ENCODE measurements around the gene CUEDC1. TPM values are rescaled to one million over a fixed set of nuclear protein-coding genes. Genes with fewer than 3 reads are reported as not detected.

Gene CUEDC1
- polyA plus RNA-seq, 1 experiment: 48.5 TPM

DNA sequence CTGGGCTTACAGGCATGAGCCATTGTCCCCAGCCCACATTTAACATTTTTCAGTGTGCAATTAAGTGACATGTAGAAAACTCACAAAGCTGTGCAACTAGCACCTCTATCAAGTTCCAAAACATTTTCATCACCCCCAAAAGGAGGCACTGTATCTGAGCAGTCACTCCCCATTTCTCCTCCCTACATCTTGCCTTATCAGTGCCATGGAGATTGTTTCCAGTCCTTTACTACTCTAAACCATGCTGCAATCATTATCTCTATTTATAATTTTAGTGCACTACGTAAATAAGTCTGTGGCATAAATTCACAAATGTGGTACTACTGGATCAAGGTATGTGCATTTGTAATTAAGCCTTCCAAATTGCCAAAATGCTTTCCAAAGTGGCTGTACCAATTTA is 112.9 kb downstream of the CUEDC1 start:
- peaks cover 7% of the 10 kb centered on the region for H3K36me3 ChIP-seq (ENCODE audit: control insufficient read depth, insufficient read depth, low read length)
- no peak for DNase-seq (ENCODE audit: low read depth)
- ChIA-PET POLR2A (no interaction called here), CTCF (interaction anchor here (5.6 kb wide), 1 partner anchor 9 kb away, joined by 42 read pairs; no protein-coding TSS in a partner anchor)
- H3K4me3 ChIP-seq (ENCODE audit: low read depth, low read length): no peak overlapping the region
- TF ChIP-seq CTCF (IDR thresholded peaks at IDR 0.05; ENCODE audit: insufficient read depth, low read depth, low read length): no peak
- no peaks in the 10 kb centered on the region for H3K27me3 ChIP-seq (ENCODE audit: control insufficient read depth, insufficient read depth, low read length)

DNA sequence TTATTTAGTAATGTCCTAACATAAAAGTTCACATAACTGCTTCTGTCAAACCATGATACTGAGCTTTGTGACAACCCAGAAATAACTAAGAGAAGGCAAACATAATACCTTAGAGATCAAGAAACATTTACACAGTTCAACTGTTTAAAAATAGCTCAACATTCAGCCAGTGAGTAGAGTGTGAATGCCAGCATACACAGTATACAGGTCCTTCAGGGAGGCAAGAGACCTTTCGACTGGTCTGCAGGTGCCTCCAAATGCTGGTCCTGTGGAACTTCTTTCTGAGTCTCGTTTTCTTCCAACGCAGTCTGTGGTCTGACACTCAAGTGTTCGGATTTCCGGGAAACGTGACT is 115.7 kb downstream of the CUEDC1 start:
- Histone ChIP-seq H3K4me3 (ENCODE audit: low read depth, low read length) (no peak overlapping the region), H3K36me3 (ENCODE audit: control insufficient read depth, insufficient read depth, low read length) (peaks cover 6% of the 10 kb centered on the region), H3K27me3 (ENCODE audit: control insufficient read depth, insufficient read depth, low read length) (no peaks in the 10 kb centered on the region)
- ChIA-PET CTCF (interaction anchor here (0.8 kb wide), 1 partner anchor 596 kb away, joined by 4 read pairs; no protein-coding TSS in a partner anchor), POLR2A (no interaction called here)
- no peak for TF ChIP-seq CTCF (IDR thresholded peaks at IDR 0.05; ENCODE audit: insufficient read depth, low read depth, low read length)
- no peak for DNase-seq (ENCODE audit: low read depth)

GRCh38 chr17:57838857-57839570 is 116.2 kb downstream of the CUEDC1 start:
- ChIA-PET POLR2A (no interaction called here), CTCF (interaction anchor here (0.8 kb wide), 1 partner anchor 596 kb away, joined by 4 read pairs; no protein-coding TSS in a partner anchor)
- DNase-seq (ENCODE audit: low read depth): no peak
- peaks cover 6% of the 10 kb centered on the region for H3K36me3 ChIP-seq (ENCODE audit: control insufficient read depth, insufficient read depth, low read length)
- TF ChIP-seq CTCF (IDR thresholded peaks at IDR 0.05; ENCODE audit: insufficient read depth, low read depth, low read length): no peak
- H3K4me3 ChIP-seq (ENCODE audit: low read depth, low read length): no peak overlapping the region
- H3K27me3 ChIP-seq (ENCODE audit: control insufficient read depth, insufficient read depth, low read length): no peaks in the 10 kb centered on the region

DNA sequence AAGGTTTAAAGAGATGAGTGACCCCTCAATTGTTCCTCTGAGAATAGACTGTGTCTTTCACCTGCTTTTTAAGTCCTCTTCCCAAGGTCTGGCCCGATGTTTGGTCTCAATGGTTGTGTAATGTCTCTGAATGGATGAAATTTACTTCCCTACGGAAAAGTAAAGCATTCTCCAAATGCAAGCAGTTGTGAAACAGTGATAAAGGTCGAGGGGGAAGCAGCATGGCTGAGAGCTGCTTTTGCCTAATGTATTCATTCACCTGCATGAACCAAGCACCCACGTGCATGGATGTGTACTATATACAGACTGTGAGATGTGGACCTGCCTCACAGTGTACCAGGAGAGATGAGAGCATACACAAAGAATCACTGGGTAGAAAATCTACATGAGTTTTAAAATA is 116.8 kb downstream of the CUEDC1 start:
- ChIA-PET POLR2A (no interaction called here), CTCF (no interaction called here)
- no peak for DNase-seq (ENCODE audit: low read depth)

More for the DNA sequence above, 116.8 kb downstream of the CUEDC1 start:
- Histone ChIP-seq H3K36me3 (ENCODE audit: control insufficient read depth, insufficient read depth, low read length) (peaks cover 6% of the 10 kb centered on the region), H3K27me3 (ENCODE audit: control insufficient read depth, insufficient read depth, low read length) (no peaks in the 10 kb centered on the region), H3K4me3 (ENCODE audit: low read depth, low read length) (no peak overlapping the region)
- no peak for TF ChIP-seq CTCF (IDR thresholded peaks at IDR 0.05; ENCODE audit: insufficient read depth, low read depth, low read length)
